ENCODE measurements around the gene SDK2. TPM values are rescaled to one million over a fixed set of nuclear protein-coding genes. Genes with fewer than 3 reads are reported as not detected.

SDK2 gene
- total and polyA plus RNA-seq, 7 experiments from 2014 or later, result 0.64 to 14.1 (median 8.2) TPM

GRCh38 chr17:73686961-73687360 lies 42.7 kb upstream of the SDK2 start:
- intact Hi-C loops (cut with micrococcal nuclease), result no loop called here
- ATAC-seq (no peak), DNase-seq (no peak)
- Mint-ChIP-seq H3K36me3 (peaks cover 0 to 4% (median 0%) of the 10 kb centered on the region in 5 donors), H3K4me1 (peaks cover 0 to 8% (median 0%) of the 10 kb centered on the region in 7 donors), H3K4me3 (no peak overlapping the region), H3K9me3 (peaks cover 0 to 17% (median 5%) of the 10 kb centered on the region in 11 donors), H3K27ac (no peak overlapping the region), H3K27me3 (peaks cover 0 to 13% (median 0%) of the 10 kb centered on the region in 5 donors)
- ChIA-PET POLR2A (interaction anchor here (0.6 kb wide), 1 partner anchor 113 kb away, joined by 4 read pairs; no protein-coding TSS in a partner anchor), CTCF (no interaction called here)
- Histone ChIP-seq H3K27ac (ENCODE audit: low read depth, low read length) (no peak overlapping the region), H3K36me3 (ENCODE audit: control insufficient read depth in 2 of 3, insufficient read depth in 3 of 3, low read length in 3 of 3) (no peaks in the 10 kb centered on the region), H3K9me3 (ENCODE audit: control insufficient read depth in 2 of 3, low read length in 3 of 3) (peaks cover 0 to 3% (median 0%) of the 10 kb centered on the region in 3 experiments), H3K4me3 (ENCODE audit: low read length) (no peak overlapping the region), H3K27me3 (ENCODE audit: control insufficient read depth in 2 of 2, insufficient read depth in 2 of 2, low read length in 2 of 2) (no peaks in the 10 kb centered on the region), H3K4me1 (ENCODE audit: control insufficient read depth in 2 of 2, insufficient read depth in 2 of 2, low read length in 2 of 2) (no peaks in the 10 kb centered on the region)

GRCh38 chr17:73686126-73686525 lies 41.9 kb upstream of the SDK2 start:
- Mint-ChIP-seq H3K4me3 (no peak overlapping the region), H3K27me3 (peaks cover 0 to 9% (median 0%) of the 10 kb centered on the region in 5 donors), H3K4me1 (peaks cover 0 to 5% (median 0%) of the 10 kb centered on the region in 7 donors), H3K9me3 (peaks cover 2 to 25% (median 11%) of the 10 kb centered on the region in 11 donors), H3K36me3 (peaks cover 0 to 9% (median 5%) of the 10 kb centered on the region in 5 donors), H3K27ac (no peak overlapping the region)
- Histone ChIP-seq H3K27me3 (ENCODE audit: control insufficient read depth in 2 of 2, insufficient read depth in 2 of 2, low read length in 2 of 2) (no peaks in the 10 kb centered on the region), H3K36me3 (ENCODE audit: control insufficient read depth in 2 of 3, insufficient read depth in 3 of 3, low read length in 3 of 3) (no peaks in the 10 kb centered on the region), H3K27ac (ENCODE audit: low read depth, low read length) (no peak overlapping the region), H3K4me3 (ENCODE audit: low read length) (no peak overlapping the region), H3K4me1 (ENCODE audit: control insufficient read depth in 2 of 2, insufficient read depth in 2 of 2, low read length in 2 of 2) (no peaks in the 10 kb centered on the region), H3K9me3 (ENCODE audit: control insufficient read depth in 2 of 3, low read length in 3 of 3) (peaks cover 0 to 5% (median 0%) of the 10 kb centered on the region in 3 experiments)
- intact Hi-C loops (cut with micrococcal nuclease), result no loop called here
- no peak for ATAC-seq
- no peak for DNase-seq
- POLR2A ChIA-PET, result interaction anchor here (1.1 kb wide), 1 partner anchor 13 kb away, joined by 3 read pairs; no protein-coding TSS in a partner anchor
- CTCF ChIA-PET, result no interaction called here

GRCh38 chr17:73684183-73684582 lies 39.9 kb upstream of the SDK2 start:
- no peak overlapping the region for H3K4me3 Mint-ChIP-seq
- CTCF ChIA-PET, result no interaction called here

GRCh38 chr17:73683771-73684170 lies 39.5 kb upstream of the SDK2 start:
- intact Hi-C loops (cut with micrococcal nuclease), result no loop called here
- no peaks in the 10 kb centered on the region for H3K4me1 ChIP-seq (ENCODE audit: control insufficient read depth in 2 of 2, insufficient read depth in 2 of 2, low read length in 2 of 2)
- POLR2A ChIA-PET, result no interaction called here

More at GRCh38 chr17:73684183-73684582, 39.9 kb upstream of the SDK2 start:
- peaks cover 0 to 14% (median 0%) of the 10 kb centered on the region in 5 donors for H3K27me3 Mint-ChIP-seq
- H3K4me3 ChIP-seq (ENCODE audit: low read length), result no peak overlapping the region
- no peaks in the 10 kb centered on the region for H3K36me3 ChIP-seq (ENCODE audit: control insufficient read depth in 2 of 3, insufficient read depth in 3 of 3, low read length in 3 of 3)
- H3K27me3 ChIP-seq (ENCODE audit: control insufficient read depth in 2 of 2, insufficient read depth in 2 of 2, low read length in 2 of 2), result no peaks in the 10 kb centered on the region
- no peak overlapping the region for H3K27ac ChIP-seq (ENCODE audit: low read depth, low read length)
- no peak for DNase-seq
- intact Hi-C loops (cut with micrococcal nuclease), result no loop called here
- POLR2A ChIA-PET, result interaction anchor here (0.7 kb wide), 1 partner anchor 24 kb away, joined by 3 read pairs; no protein-coding TSS in a partner anchor
- H3K4me1 ChIP-seq (ENCODE audit: control insufficient read depth in 2 of 2, insufficient read depth in 2 of 2, low read length in 2 of 2), result no peaks in the 10 kb centered on the region
- peaks cover 0 to 5% (median 0%) of the 10 kb centered on the region in 3 experiments for H3K9me3 ChIP-seq (ENCODE audit: control insufficient read depth in 2 of 3, low read length in 3 of 3)
- peaks cover 0 to 5% (median 0%) of the 10 kb centered on the region in 7 donors for H3K4me1 Mint-ChIP-seq
- peaks cover 0 to 9% (median 5%) of the 10 kb centered on the region in 5 donors for H3K36me3 Mint-ChIP-seq
- H3K27ac Mint-ChIP-seq, result no peak overlapping the region
- H3K9me3 Mint-ChIP-seq, result peaks cover 2 to 28% (median 11%) of the 10 kb centered on the region in 11 donors
- no peak for ATAC-seq

GRCh38 chr17:73681946-73682345 lies 37.7 kb upstream of the SDK2 start:
- H3K27ac ChIP-seq (ENCODE audit: low read depth, low read length), result no peak overlapping the region
- no peak overlapping the region for H3K27ac Mint-ChIP-seq
- ChIA-PET CTCF (no interaction called here), POLR2A (no interaction called here)
- H3K4me1 ChIP-seq (ENCODE audit: control insufficient read depth in 2 of 2, insufficient read depth in 2 of 2, low read length in 2 of 2), result no peaks in the 10 kb centered on the region
- peaks cover 0 to 5% (median 0%) of the 10 kb centered on the region in 3 experiments for H3K9me3 ChIP-seq (ENCODE audit: control insufficient read depth in 2 of 3, low read length in 3 of 3)
- H3K9me3 Mint-ChIP-seq, result peaks cover 2 to 28% (median 10%) of the 10 kb centered on the region in 11 donors
- DNase-seq (no peak), ATAC-seq (no peak)
- no peak overlapping the region for H3K4me3 Mint-ChIP-seq
- H3K27me3 Mint-ChIP-seq, result peaks cover 0 to 26% (median 0%) of the 10 kb centered on the region in 5 donors
- no peak overlapping the region for H3K4me3 ChIP-seq (ENCODE audit: low read length)
- no peaks in the 10 kb centered on the region for H3K36me3 ChIP-seq (ENCODE audit: control insufficient read depth in 2 of 3, insufficient read depth in 3 of 3, low read length in 3 of 3)
- H3K27me3 ChIP-seq (ENCODE audit: control insufficient read depth in 2 of 2, insufficient read depth in 2 of 2, low read length in 2 of 2), result no peaks in the 10 kb centered on the region
- H3K36me3 Mint-ChIP-seq, result peaks cover 0 to 9% (median 5%) of the 10 kb centered on the region in 5 donors
- intact Hi-C loops (cut with micrococcal nuclease), result no loop called here
- H3K4me1 Mint-ChIP-seq, result no peaks in the 10 kb centered on the region

More at GRCh38 chr17:73683771-73684170, 39.5 kb upstream of the SDK2 start:
- peaks cover 0 to 5% (median 0%) of the 10 kb centered on the region in 7 donors for H3K4me1 Mint-ChIP-seq
- H3K36me3 ChIP-seq (ENCODE audit: control insufficient read depth in 2 of 3, insufficient read depth in 3 of 3, low read length in 3 of 3), result no peaks in the 10 kb centered on the region
- no peak overlapping the region for H3K4me3 ChIP-seq (ENCODE audit: low read length)
- ATAC-seq (no peak), DNase-seq (no peak)
- H3K27me3 ChIP-seq (ENCODE audit: control insufficient read depth in 2 of 2, insufficient read depth in 2 of 2, low read length in 2 of 2), result no peaks in the 10 kb centered on the region
- H3K27ac Mint-ChIP-seq, result no peak overlapping the region
- H3K9me3 ChIP-seq (ENCODE audit: control insufficient read depth in 2 of 3, low read length in 3 of 3), result peaks cover 0 to 5% (median 0%) of the 10 kb centered on the region in 3 experiments
- peaks cover 2 to 28% (median 11%) of the 10 kb centered on the region in 11 donors for H3K9me3 Mint-ChIP-seq
- H3K27me3 Mint-ChIP-seq, result peaks cover 0 to 14% (median 0%) of the 10 kb centered on the region in 5 donors
- no peak overlapping the region for H3K4me3 Mint-ChIP-seq
- H3K27ac ChIP-seq (ENCODE audit: low read depth, low read length), result no peak overlapping the region
- CTCF ChIA-PET, result no interaction called here
- peaks cover 0 to 9% (median 5%) of the 10 kb centered on the region in 5 donors for H3K36me3 Mint-ChIP-seq

GRCh38 chr17:73679476-73679875 lies 35.2 kb upstream of the SDK2 start:
- no peak overlapping the region for H3K27ac ChIP-seq (ENCODE audit: low read depth, low read length)
- peaks cover 0 to 29% (median 7%) of the 10 kb centered on the region in 5 donors for H3K27me3 Mint-ChIP-seq
- no peak overlapping the region for H3K4me3 ChIP-seq (ENCODE audit: low read length)
- H3K9me3 Mint-ChIP-seq, result peaks cover 2 to 23% (median 8%) of the 10 kb centered on the region in 11 donors
- H3K27ac Mint-ChIP-seq, result no peak overlapping the region
- ATAC-seq (no peak), DNase-seq (no peak)
- H3K4me1 Mint-ChIP-seq, result no peaks in the 10 kb centered on the region
- peaks cover 0 to 9% (median 5%) of the 10 kb centered on the region in 5 donors for H3K36me3 Mint-ChIP-seq
- peaks cover 0 to 5% (median 0%) of the 10 kb centered on the region in 3 experiments for H3K9me3 ChIP-seq (ENCODE audit: control insufficient read depth in 2 of 3, low read length in 3 of 3)
- intact Hi-C loops (cut with micrococcal nuclease), result no loop called here
- H3K4me3 Mint-ChIP-seq, result no peak overlapping the region
- no peaks in the 10 kb centered on the region for H3K36me3 ChIP-seq (ENCODE audit: control insufficient read depth in 2 of 3, insufficient read depth in 3 of 3, low read length in 3 of 3)
- ChIA-PET CTCF (no interaction called here), POLR2A (no interaction called here)
- no peaks in the 10 kb centered on the region for H3K27me3 ChIP-seq (ENCODE audit: control insufficient read depth in 2 of 2, insufficient read depth in 2 of 2, low read length in 2 of 2)
- H3K4me1 ChIP-seq (ENCODE audit: control insufficient read depth in 2 of 2, insufficient read depth in 2 of 2, low read length in 2 of 2), result no peaks in the 10 kb centered on the region

GRCh38 chr17:73678999-73679398 lies 34.8 kb upstream of the SDK2 start:
- Histone ChIP-seq H3K4me3 (ENCODE audit: low read length) (no peak overlapping the region), H3K9me3 (ENCODE audit: control insufficient read depth in 2 of 3, low read length in 3 of 3) (peaks cover 0 to 5% (median 0%) of the 10 kb centered on the region in 3 experiments), H3K36me3 (ENCODE audit: control insufficient read depth in 2 of 3, insufficient read depth in 3 of 3, low read length in 3 of 3) (no peaks in the 10 kb centered on the region), H3K27ac (ENCODE audit: low read depth, low read length) (no peak overlapping the region), H3K4me1 (ENCODE audit: control insufficient read depth in 2 of 2, insufficient read depth in 2 of 2, low read length in 2 of 2) (no peaks in the 10 kb centered on the region), H3K27me3 (ENCODE audit: control insufficient read depth in 2 of 2, insufficient read depth in 2 of 2, low read length in 2 of 2) (no peaks in the 10 kb centered on the region)
- DNase-seq (no peak), ATAC-seq (no peak)
- peaks cover 0 to 9% (median 5%) of the 10 kb centered on the region in 5 donors for H3K36me3 Mint-ChIP-seq
- intact Hi-C loops (cut with micrococcal nuclease), result no loop called here
- CTCF ChIA-PET, result no interaction called here
- POLR2A ChIA-PET, result no interaction called here
- peaks cover 2 to 23% (median 8%) of the 10 kb centered on the region in 11 donors for H3K9me3 Mint-ChIP-seq
- H3K4me3 Mint-ChIP-seq, result no peak overlapping the region
- peaks cover 0 to 31% (median 7%) of the 10 kb centered on the region in 5 donors for H3K27me3 Mint-ChIP-seq
- H3K27ac Mint-ChIP-seq, result no peak overlapping the region
- no peaks in the 10 kb centered on the region for H3K4me1 Mint-ChIP-seq

All from naive thymus-derived CD4-positive, alpha-beta T cell (primary cell).